Panc1 (cell line): ENCODE data around the gene PNO1. TPM values are rescaled to one million over a fixed set of nuclear protein-coding genes. Genes with fewer than 3 reads are reported as not detected.

ENCODE experiments used
- ATAC-seq: fragments of 200-7000 bp; cut with Tn5 transposase; 2 replicates; pipeline ENCODE4 v1.9.1; 2020; ENCODE audit warnings: mild to moderate bottlenecking, moderate library complexity
- BruUV-seq: library from RNA; stranded (reverse); fragments of 400-500 nt; replicated peaks from 2 replicates; lab custom pipeline; 2021; lab: Mats Ljungman, UMichigan
- CTCF ChIA-PET: fragments of 300-600 bp; sonication (Branson Sonifier 250); formaldehyde crosslinking; loops from one replicate; lab custom pipeline; 2022; ENCODE audit warnings: antibody characterized with exemption; lab: Charles Lee
- POLR2A ChIA-PET: fragments of 300-600 bp; sonication (Branson Sonifier 250); formaldehyde crosslinking; loops from one replicate; lab custom pipeline; 2022; ENCODE audit warnings: antibody characterized with exemption; lab: Charles Lee
- DNase-seq: peaks from one replicate; pipeline ENCODE4 v3.0.0-alpha.2; 2010; ENCODE audit warnings: low read depth, low spot score
- H3K27ac ChIP-seq: 2 replicates; pipeline ENCODE4 v1.5.1; 2011; ENCODE audit warnings: mild to moderate bottlenecking, low read length, inconsistent platforms
- H3K27me3 ChIP-seq: fragments of 200-500 bp; sonication (Bioruptor generic); 2 replicates; pipeline ENCODE4 v1.6.0; 2014; ENCODE audit warnings: low read length, inconsistent platforms; ENCODE audit not compliant: control insufficient read depth, insufficient read depth
- H3K36me3 ChIP-seq: fragments of 200-500 bp; sonication (Bioruptor generic); 2 replicates; pipeline ENCODE4 v1.5.1; 2014; ENCODE audit warnings: inconsistent platforms, mild to moderate bottlenecking, low read length, moderate library complexity; ENCODE audit not compliant: control insufficient read depth, insufficient read depth
- H3K4me1 ChIP-seq: 2 replicates; pipeline ENCODE4 v1.5.1; 2011; ENCODE audit warnings: inconsistent platforms, mild to moderate bottlenecking, low read length, moderate library complexity; ENCODE audit not compliant: control insufficient read depth, insufficient read depth
- H3K4me3 ChIP-seq, 2 experiments: 2 replicates each; pipeline ENCODE4 v1.5.1; 2011 to 2012; ENCODE audit warnings: low read depth in 2 of 2, low read length in 2 of 2, mild to moderate bottlenecking in 2 of 2, inconsistent platforms in 1 of 2, moderate library complexity in 1 of 2
- H3K9me3 ChIP-seq: fragments of 200-500 bp; sonication (Bioruptor generic); 2 replicates; pipeline ENCODE4 v1.5.1; 2014; ENCODE audit warnings: low read depth, mild to moderate bottlenecking, inconsistent platforms, low read length, moderate library complexity; ENCODE audit not compliant: control insufficient read depth, insufficient read depth
- POLR2AphosphoS5 ChIP-seq: IDR thresholded peaks from 2 replicates; pipeline ENCODE4 v1.6.1; 2012; ENCODE audit warnings: mild to moderate bottlenecking, low read depth, low read length, moderate library complexity
- SIN3A ChIP-seq: IDR thresholded peaks from 2 replicates; pipeline ENCODE4 v1.6.1; 2012; ENCODE audit warnings: low read depth, mild to moderate bottlenecking, low read length, moderate library complexity, borderline replicate concordance; ENCODE audit not compliant: insufficient read depth
- TCF7L2 ChIP-seq: IDR thresholded peaks from 2 replicates; pipeline ENCODE4 v1.6.1; 2011; ENCODE audit warnings: mild to moderate bottlenecking, low read depth, low read length, inconsistent platforms
- in situ Hi-C: cut with HindIII; loops from 2 replicates; pipeline ENCODE4 v1.10.0; 2016; ENCODE audit warnings: low sequenced_read_pairs, low pct_unique_long_range_greater_than_20kb
- intact Hi-C: fragments of 100-400 bp; cut with micrococcal nuclease; formaldehyde crosslinking; loops from one replicate; pipeline ENCODE4 v1.10.0; 2022; ENCODE audit not compliant: unreplicated experiment
- total RNA-seq: library from RNA; stranded (reverse); gene quantifications from one replicate; pipeline ENCODE4 v1.2.1, GENCODE V29; 2021; ENCODE audit not compliant: unreplicated experiment
- TF ChIP-seq, protein P1 (sequence below): fragments of 450-650 bp; IDR thresholded peaks from 2 replicates; pipeline ENCODE4 v1.5.1; 2017; ENCODE audit warnings: mild to moderate bottlenecking
- TF ChIP-seq, protein P2 (sequence below), 2 experiments: IDR thresholded peaks; 2 replicates each; pipeline ENCODE4 v1.6.1; 2011 to 2012; ENCODE audit warnings: low read depth in 2 of 2, control low read depth in 1 of 2, low read length in 1 of 2, mild to moderate bottlenecking in 1 of 2, moderate library complexity in 1 of 2; ENCODE audit not compliant: insufficient read depth in 1 of 2

Gene PNO1
- total RNA-seq, 1 experiment from 2014 or later: 37.7 TPM

DNA sequence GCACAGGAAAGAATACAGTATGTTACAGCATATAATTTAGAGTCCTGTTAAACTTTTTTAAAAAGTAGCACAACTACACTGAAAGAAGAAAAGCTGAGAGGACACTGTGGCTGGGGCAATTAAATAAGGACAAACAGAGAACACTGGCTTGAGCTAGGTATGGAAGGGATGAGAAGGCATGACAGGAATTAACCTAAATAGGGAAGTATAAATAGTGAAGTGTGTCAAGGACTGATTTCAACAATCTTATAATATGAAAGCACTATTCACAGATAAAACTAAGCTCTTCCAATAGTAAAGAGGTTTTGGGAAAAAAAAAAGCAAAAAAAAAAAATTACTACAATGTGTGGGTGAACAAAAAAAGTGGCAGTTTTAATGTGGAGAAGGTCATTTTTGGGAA lies 49.1 kb downstream of the PNO1 start:
- no peak for ATAC-seq
- in situ Hi-C loops: no loop called here
- ChIA-PET CTCF (no interaction called here), POLR2A (interaction anchor here (0.7 kb wide), 1 partner anchor 1772 kb away, joined by 3 read pairs; the partner anchor contains the start of gene MEIS1)
- H3K27ac ChIP-seq: no peak overlapping the region
- no TSS peak for BruUV-seq
- TF ChIP-seq POLR2AphosphoS5 (no peak), TCF7L2 (no peak), SIN3A (no peak)
- TF ChIP-seq, protein P1, sequence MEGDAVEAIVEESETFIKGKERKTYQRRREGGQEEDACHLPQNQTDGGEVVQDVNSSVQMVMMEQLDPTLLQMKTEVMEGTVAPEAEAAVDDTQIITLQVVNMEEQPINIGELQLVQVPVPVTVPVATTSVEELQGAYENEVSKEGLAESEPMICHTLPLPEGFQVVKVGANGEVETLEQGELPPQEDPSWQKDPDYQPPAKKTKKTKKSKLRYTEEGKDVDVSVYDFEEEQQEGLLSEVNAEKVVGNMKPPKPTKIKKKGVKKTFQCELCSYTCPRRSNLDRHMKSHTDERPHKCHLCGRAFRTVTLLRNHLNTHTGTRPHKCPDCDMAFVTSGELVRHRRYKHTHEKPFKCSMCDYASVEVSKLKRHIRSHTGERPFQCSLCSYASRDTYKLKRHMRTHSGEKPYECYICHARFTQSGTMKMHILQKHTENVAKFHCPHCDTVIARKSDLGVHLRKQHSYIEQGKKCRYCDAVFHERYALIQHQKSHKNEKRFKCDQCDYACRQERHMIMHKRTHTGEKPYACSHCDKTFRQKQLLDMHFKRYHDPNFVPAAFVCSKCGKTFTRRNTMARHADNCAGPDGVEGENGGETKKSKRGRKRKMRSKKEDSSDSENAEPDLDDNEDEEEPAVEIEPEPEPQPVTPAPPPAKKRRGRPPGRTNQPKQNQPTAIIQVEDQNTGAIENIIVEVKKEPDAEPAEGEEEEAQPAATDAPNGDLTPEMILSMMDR: no peak
- TF ChIP-seq, protein P2, sequence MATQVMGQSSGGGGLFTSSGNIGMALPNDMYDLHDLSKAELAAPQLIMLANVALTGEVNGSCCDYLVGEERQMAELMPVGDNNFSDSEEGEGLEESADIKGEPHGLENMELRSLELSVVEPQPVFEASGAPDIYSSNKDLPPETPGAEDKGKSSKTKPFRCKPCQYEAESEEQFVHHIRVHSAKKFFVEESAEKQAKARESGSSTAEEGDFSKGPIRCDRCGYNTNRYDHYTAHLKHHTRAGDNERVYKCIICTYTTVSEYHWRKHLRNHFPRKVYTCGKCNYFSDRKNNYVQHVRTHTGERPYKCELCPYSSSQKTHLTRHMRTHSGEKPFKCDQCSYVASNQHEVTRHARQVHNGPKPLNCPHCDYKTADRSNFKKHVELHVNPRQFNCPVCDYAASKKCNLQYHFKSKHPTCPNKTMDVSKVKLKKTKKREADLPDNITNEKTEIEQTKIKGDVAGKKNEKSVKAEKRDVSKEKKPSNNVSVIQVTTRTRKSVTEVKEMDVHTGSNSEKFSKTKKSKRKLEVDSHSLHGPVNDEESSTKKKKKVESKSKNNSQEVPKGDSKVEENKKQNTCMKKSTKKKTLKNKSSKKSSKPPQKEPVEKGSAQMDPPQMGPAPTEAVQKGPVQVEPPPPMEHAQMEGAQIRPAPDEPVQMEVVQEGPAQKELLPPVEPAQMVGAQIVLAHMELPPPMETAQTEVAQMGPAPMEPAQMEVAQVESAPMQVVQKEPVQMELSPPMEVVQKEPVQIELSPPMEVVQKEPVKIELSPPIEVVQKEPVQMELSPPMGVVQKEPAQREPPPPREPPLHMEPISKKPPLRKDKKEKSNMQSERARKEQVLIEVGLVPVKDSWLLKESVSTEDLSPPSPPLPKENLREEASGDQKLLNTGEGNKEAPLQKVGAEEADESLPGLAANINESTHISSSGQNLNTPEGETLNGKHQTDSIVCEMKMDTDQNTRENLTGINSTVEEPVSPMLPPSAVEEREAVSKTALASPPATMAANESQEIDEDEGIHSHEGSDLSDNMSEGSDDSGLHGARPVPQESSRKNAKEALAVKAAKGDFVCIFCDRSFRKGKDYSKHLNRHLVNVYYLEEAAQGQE (IDR thresholded peaks at IDR 0.05; ENCODE audit: insufficient read depth in 1 of 2, low read depth in 2 of 2, low read length in 1 of 2): no peak
- no peaks in the 10 kb centered on the region for H3K27me3 ChIP-seq
- 0 out of 2 replicates have a peak, but pooled peaks cover 3% of the 10 kb centered on the region for H3K4me1 ChIP-seq
- no peaks in the 10 kb centered on the region for H3K9me3 ChIP-seq
- H3K36me3 ChIP-seq: no peaks in the 10 kb centered on the region; the same call in 1 of the 2 replicates
- intact Hi-C loops: no loop called here
- no peak for DNase-seq
- H3K4me3 ChIP-seq: no peak overlapping the region

DNA sequence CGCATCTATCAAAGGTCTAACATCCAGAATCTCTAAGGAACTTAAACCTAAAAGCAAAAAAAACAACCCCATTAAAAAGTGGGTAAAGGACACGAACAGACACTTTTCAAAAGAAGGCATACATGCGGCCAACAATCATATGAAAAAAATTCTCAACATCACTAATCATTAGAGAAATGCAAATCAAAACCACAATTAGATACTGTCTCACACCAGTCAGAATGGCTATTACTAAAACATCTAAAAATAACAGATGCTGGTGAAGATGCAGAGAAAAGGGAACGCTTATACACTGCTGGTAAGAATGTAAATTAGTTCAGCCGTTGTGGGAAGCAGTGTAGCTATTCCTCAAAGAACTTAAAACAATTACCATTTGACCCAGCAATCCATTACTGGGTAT lies 56.7 kb downstream of the PNO1 start:
- DNase-seq (no peak), ATAC-seq (no peak)
- Histone ChIP-seq H3K4me1 (peaks cover 13% of the 10 kb centered on the region; the same call in 1 of the 2 replicates), H3K9me3 (no peaks in the 10 kb centered on the region), H3K27me3 (no peaks in the 10 kb centered on the region), H3K27ac (no peak overlapping the region), H3K36me3 (no peaks in the 10 kb centered on the region), H3K4me3 (no peak overlapping the region)
- POLR2A ChIA-PET: no interaction called here
- CTCF ChIA-PET: no interaction called here
- intact Hi-C loops: no loop called here
- in situ Hi-C loops: no loop called here
- TF ChIP-seq, protein P1: no peak
- no TSS peak for BruUV-seq
